OCI-M1 (cell line): ENCODE data around the gene PLXDC2.

Experiments used
- DNase-seq: peaks from one replicate; lab custom pipeline; 2025; lab: John Stamatoyannopoulos, UW

PLXDC2 gene

GRCh38 chr10:20276127-20276979 lies 460.1 kb downstream of the PLXDC2 start:
- no peak for DNase-seq

- no peak for DNase-seq
Measured at GRCh38 chr10:20277820-20278219, 461.6 kb downstream of the PLXDC2 start.

- no peak for DNase-seq
Measured at GRCh38 chr10:20281579-20281978, 465.3 kb downstream of the PLXDC2 start.

- DNase-seq = no peak
Measured at GRCh38 chr10:20287586-20287985, 471.4 kb downstream of the PLXDC2 start.

- no peak for DNase-seq
Measured at GRCh38 chr10:20288060-20288459, 471.8 kb downstream of the PLXDC2 start.

GRCh38 chr10:20289070-20289828 lies 473.0 kb downstream of the PLXDC2 start:
- no peak for DNase-seq

GRCh38 chr10:20298417-20298816 lies 482.2 kb downstream of the PLXDC2 start:
- no peak for DNase-seq

GRCh38 chr10:20299034-20299736 lies 483.0 kb downstream of the PLXDC2 start:
- DNase-seq = no peak

- DNase-seq = no peak
Measured at GRCh38 chr10:20300735-20301134, 484.5 kb downstream of the PLXDC2 start.

GRCh38 chr10:20302033-20302432 lies 485.8 kb downstream of the PLXDC2 start:
- no peak for DNase-seq

GRCh38 chr10:20303453-20304152 lies 487.4 kb downstream of the PLXDC2 start:
- no peak for DNase-seq

- no peak for DNase-seq
Measured at GRCh38 chr10:20313665-20314064, 497.4 kb downstream of the PLXDC2 start.

GRCh38 chr10:20314431-20314830 lies 498.2 kb downstream of the PLXDC2 start:
- no peak for DNase-seq

GRCh38 chr10:20327954-20328353 lies 511.7 kb downstream of the PLXDC2 start:
- DNase-seq = no peak

- no peak for DNase-seq
Measured at GRCh38 chr10:20330246-20330645, 514.0 kb downstream of the PLXDC2 start.

- DNase-seq = no peak
Measured at GRCh38 chr10:20334559-20334958, 518.3 kb downstream of the PLXDC2 start.
